ENCODE results near the gene NUP93. TPM values are rescaled to one million over a fixed set of nuclear protein-coding genes. Genes with fewer than 3 reads are reported as not detected.
A peak's percentile ranks its signal among the peaks of the same experiment; 100 is the strongest.

Gene NUP93
- polyA plus RNA-seq, 1 donor (not counting 4 experiments of a cell fraction or from before 2014, with no cell fraction given), result 74.1 TPM

- FAIRE-seq (peak; percentile 36), DNase-seq (ENCODE audit: low read depth, low spot score) (no peak)
- no peak overlapping the region for H3K4me2 ChIP-seq (ENCODE audit: control insufficient read depth, extremely low read depth, insufficient read depth, low read depth, low read length)
- H3K36me3 ChIP-seq (ENCODE audit: control insufficient read depth in 2 of 2, extremely low read depth in 1 of 2, insufficient read depth in 2 of 2, low read length in 2 of 2), result peaks cover 3 to 5% of the 10 kb centered on the region in 2 experiments
- H3K9ac ChIP-seq (ENCODE audit: control insufficient read depth, extremely low read depth, insufficient read depth, low read length), result no peak overlapping the region
- H2AFZ ChIP-seq (ENCODE audit: control insufficient read depth, low read length), result no peak overlapping the region
- no peaks in the 10 kb centered on the region for H3K27me3 ChIP-seq (ENCODE audit: control insufficient read depth, extremely low read depth, insufficient read depth, low read length)
- H3K9me1 ChIP-seq (ENCODE audit: control insufficient read depth, extremely low read depth, insufficient read depth, low read length), result peaks cover 4% of the 10 kb centered on the region
- peaks cover 24% of the 10 kb centered on the region for H3K4me1 ChIP-seq (ENCODE audit: control insufficient read depth, extremely low read depth, insufficient read depth, low read length)
- no peak overlapping the region for H3K4me3 ChIP-seq (ENCODE audit: control insufficient read depth in 2 of 3, extremely low read depth in 1 of 3, insufficient read depth in 2 of 3, low read depth in 1 of 3, low read length in 3 of 3)
- peaks cover 2% of the 10 kb centered on the region for H3K79me2 ChIP-seq (ENCODE audit: control insufficient read depth, insufficient read depth, low read length)
- dilution Hi-C loops (cut with MboI; ENCODE audit: extremely low pct_ligation_motif_present, low sequenced_read_pairs), result no loop called here
- H4K20me1 ChIP-seq (ENCODE audit: control insufficient read depth, extremely low read depth, insufficient read depth, low read length), result no peaks in the 10 kb centered on the region
- no peak overlapping the region for H3K27ac ChIP-seq (ENCODE audit: control insufficient read depth, insufficient read depth, low read length)
- H3K9me3 ChIP-seq (ENCODE audit: control insufficient read depth, low read depth, low read length), result no peaks in the 10 kb centered on the region
- TF ChIP-seq CTCF (optimal IDR thresholded peaks at IDR 0.05 in 1 of 3, IDR thresholded peaks at IDR 0.05 in 1 of 3, conservative IDR thresholded peaks at IDR 0.05 in 1 of 3; ENCODE audit: extremely low read depth in 1 of 3, insufficient read depth in 2 of 3, low read length in 3 of 3) (no peak), EZH2 (IDR thresholded peaks at IDR 0.05; ENCODE audit: low read length) (no peak)
Observed at GRCh38 chr16:56814537-56815432, 84.9 kb downstream of the NUP93 start.

- Histone ChIP-seq H3K27ac (ENCODE audit: control insufficient read depth, insufficient read depth, low read length) (no peak overlapping the region), H3K27me3 (ENCODE audit: control insufficient read depth, extremely low read depth, insufficient read depth, low read length) (no peaks in the 10 kb centered on the region), H3K4me3 (ENCODE audit: control insufficient read depth in 2 of 3, extremely low read depth in 1 of 3, insufficient read depth in 2 of 3, low read depth in 1 of 3, low read length in 3 of 3) (no peak overlapping the region), H4K20me1 (ENCODE audit: control insufficient read depth, extremely low read depth, insufficient read depth, low read length) (no peaks in the 10 kb centered on the region), H3K36me3 (ENCODE audit: control insufficient read depth in 2 of 2, extremely low read depth in 1 of 2, insufficient read depth in 2 of 2, low read length in 2 of 2) (peaks cover 3 to 5% of the 10 kb centered on the region in 2 experiments), H3K9me3 (ENCODE audit: control insufficient read depth, low read depth, low read length) (no peaks in the 10 kb centered on the region), H2AFZ (ENCODE audit: control insufficient read depth, low read length) (no peak overlapping the region), H3K79me2 (ENCODE audit: control insufficient read depth, insufficient read depth, low read length) (peaks cover 2% of the 10 kb centered on the region), H3K4me2 (ENCODE audit: control insufficient read depth, extremely low read depth, insufficient read depth, low read depth, low read length) (no peak overlapping the region), H3K4me1 (ENCODE audit: control insufficient read depth, extremely low read depth, insufficient read depth, low read length) (peaks cover 24% of the 10 kb centered on the region), H3K9me1 (ENCODE audit: control insufficient read depth, extremely low read depth, insufficient read depth, low read length) (peaks cover 4% of the 10 kb centered on the region), H3K9ac (ENCODE audit: control insufficient read depth, extremely low read depth, insufficient read depth, low read length) (no peak overlapping the region)
- DNase-seq (ENCODE audit: low read depth, low spot score) (no peak), FAIRE-seq (no peak)
- TF ChIP-seq CTCF (optimal IDR thresholded peaks at IDR 0.05 in 1 of 3, IDR thresholded peaks at IDR 0.05 in 1 of 3, conservative IDR thresholded peaks at IDR 0.05 in 1 of 3; ENCODE audit: extremely low read depth in 1 of 3, insufficient read depth in 2 of 3, low read length in 3 of 3) (no peak), EZH2 (IDR thresholded peaks at IDR 0.05; ENCODE audit: low read length) (no peak)
- dilution Hi-C loops (cut with MboI; ENCODE audit: extremely low pct_ligation_motif_present, low sequenced_read_pairs), result no loop called here
Observed at GRCh38 chr16:56815721-56816120, 85.8 kb downstream of the NUP93 start.

Measured in keratinocyte (primary cell).